Measurements from ENCODE around the gene MTF1.

The MTF1 gene

DNA sequence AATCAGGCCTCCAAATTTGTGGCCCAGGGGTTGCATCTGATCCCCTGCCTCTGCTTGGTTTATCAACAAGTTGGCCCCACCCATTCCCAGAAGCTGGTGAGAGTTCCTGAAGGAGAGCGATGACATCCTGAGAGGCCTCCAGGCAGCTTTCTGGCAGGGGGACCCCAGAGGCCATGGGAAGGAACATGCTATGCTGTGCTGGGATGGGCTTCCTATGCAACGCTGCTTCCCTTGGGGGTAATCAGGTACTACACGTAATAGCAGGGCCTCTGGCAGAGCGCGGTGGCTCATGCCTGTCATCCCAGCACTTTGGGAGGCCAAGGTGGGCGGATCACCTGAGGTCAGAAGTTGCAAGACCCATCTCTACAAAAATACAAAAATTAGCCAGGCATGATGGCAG, 8.4 kb upstream of the MTF1 start:
- no peak for DNase-seq

DNA sequence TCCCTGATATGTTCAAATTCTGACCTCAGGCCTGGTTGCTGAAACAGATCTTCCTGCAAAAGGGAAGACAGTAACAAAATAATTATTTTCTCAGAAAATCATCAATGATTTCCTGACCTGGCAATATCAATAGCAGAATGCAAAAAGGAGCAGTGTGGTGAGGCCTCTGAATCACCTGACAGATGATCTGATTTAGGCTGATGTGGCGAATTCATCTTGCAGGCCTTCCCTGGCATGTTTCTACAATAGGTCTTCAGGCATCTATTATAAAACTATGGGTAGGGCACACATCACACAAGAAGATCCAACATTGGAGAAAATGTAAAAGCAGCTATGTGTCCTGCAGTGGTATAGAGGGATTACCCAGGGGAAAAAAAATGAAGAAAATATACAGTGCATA, 7.1 kb upstream of the MTF1 start:
- DNase-seq, result no peak

- DNase-seq, result no peak
These were observed 6.1 kb upstream of the MTF1 start for GRCh38 chr1:37865348-37866120.

DNA sequence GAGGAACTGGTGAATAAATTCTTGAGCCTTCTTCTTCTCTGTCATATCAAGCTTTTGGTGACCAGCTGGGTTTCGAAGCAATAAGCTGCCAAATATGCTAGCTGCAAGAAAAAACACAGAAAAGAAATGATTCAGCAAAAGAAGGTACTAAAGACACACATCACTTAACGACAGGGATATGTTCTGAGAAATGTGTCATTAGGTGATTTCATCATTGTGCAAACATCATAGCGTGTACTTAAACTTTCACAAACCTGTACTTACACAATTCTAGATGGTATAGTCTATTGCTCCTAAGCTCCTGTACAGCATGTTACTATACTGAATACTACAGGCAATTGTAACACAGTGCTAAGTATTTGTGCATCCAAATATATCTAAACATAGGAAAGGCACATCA, 2.9 kb upstream of the MTF1 start:
- DNase-seq, result no peak

- DNase-seq, result no peak
These were observed 1.8 kb upstream of the MTF1 start for GRCh38 chr1:37861151-37861550.

- DNase-seq, result no peak
These were observed 914 bp upstream of the MTF1 start for GRCh38 chr1:37860346-37860666.

GRCh38 chr1:37858931-37859506, 373 bp downstream of the MTF1 start:
- peak in 1 of 2 donors; percentile 9 for DNase-seq

GRCh38 chr1:37854406-37854805, 5.0 kb downstream of the MTF1 start:
- DNase-seq, result no peak

DNA sequence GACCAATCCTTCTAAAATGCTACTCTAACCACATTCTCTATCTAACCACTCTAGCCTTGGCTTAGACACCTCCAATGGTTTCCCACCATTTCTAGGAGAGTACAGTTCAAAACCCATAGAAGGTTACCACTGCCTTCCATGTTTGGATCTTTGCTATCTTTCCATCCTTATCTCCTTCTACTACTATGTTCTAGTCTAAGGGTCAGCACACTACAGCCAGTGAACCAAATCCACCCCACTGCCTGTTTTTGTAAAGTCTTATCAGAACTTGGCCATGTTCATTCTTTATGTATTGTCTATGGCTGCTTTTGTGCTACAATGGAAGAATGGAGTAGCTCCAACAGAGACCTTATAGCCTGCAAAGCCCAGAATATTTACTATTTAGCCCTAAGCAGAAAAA, 6.2 kb downstream of the MTF1 start:
- no peak for DNase-seq

- no peak for DNase-seq
These were observed 7.6 kb downstream of the MTF1 start for GRCh38 chr1:37851782-37852210.

DNA sequence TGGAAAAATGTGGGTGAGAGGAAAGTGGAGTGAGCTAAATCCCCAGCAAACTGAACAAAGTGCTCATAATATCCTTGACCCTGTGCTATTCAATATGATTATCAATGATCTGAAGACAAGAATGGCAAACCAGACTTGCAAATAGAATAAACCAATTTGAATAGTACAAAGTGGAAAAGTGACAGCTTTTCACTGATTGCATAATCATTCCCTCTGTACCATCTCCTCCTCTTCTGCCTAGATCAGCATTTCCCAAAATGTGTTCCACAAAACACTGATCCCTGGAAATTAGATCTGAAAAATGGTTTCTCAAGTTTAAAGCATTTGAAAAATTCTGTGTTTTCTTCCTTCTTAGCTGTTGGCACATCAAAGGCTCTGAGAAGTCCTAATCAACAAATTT, 8.1 kb downstream of the MTF1 start:
- DNase-seq, result no peak

- DNase-seq, result no peak
These were observed 8.9 kb downstream of the MTF1 start for GRCh38 chr1:37850352-37850955.

DNA sequence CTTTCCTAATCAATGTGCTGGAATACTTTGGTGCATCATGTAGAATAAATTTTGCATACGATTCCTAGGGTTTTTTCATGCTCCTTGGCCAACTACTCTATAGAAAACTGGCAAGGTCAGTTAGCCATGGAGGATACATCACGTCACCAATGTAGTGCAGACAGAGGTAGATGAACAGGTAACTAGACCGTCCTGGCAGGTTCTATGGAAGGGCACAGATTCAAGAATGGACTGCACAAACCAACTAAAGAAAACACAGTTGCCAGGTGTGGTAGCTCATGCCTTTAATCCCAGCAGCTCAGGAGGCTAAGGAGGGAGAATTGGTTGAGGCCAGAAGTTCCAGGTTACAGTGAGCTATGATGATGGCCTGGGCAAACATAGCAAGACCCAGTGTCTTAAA, 9.9 kb downstream of the MTF1 start:
- no peak for DNase-seq

DNA sequence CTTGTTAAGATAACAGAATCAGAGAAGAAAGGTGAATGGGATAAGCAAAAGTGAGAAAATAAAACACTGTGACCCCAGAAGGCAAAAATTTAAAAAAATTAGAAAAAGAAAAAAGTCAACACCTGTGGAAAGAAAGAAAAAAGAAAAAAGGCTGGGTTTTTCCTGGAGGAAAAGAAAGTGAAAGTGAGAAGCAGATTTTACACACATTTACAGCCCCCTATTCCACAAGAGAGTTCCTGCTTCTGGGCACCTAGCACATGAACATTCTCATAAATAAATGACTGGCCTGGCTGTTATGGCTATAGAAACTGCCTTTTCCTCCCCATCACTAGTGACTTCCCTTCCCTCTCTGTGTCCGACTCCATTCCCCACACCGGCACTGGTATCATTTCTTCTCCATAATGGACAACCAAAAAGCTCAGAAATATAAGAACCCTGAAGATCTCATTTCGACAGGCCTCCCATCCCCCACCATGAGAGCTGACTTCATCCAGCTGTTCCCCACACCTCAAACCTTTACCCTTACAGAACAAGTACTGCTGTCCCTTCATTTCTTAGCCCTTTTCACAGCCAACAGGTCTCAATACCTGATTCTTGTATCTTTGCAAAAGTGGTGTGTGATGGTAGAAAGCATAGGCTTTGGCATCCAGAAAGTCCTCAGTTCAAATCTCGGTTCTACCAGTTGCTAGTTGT, 12.6 kb downstream of the MTF1 start:
- DNase-seq, result no peak

GRCh38 chr1:37845786-37846185, 13.6 kb downstream of the MTF1 start:
- DNase-seq, result no peak

DNA sequence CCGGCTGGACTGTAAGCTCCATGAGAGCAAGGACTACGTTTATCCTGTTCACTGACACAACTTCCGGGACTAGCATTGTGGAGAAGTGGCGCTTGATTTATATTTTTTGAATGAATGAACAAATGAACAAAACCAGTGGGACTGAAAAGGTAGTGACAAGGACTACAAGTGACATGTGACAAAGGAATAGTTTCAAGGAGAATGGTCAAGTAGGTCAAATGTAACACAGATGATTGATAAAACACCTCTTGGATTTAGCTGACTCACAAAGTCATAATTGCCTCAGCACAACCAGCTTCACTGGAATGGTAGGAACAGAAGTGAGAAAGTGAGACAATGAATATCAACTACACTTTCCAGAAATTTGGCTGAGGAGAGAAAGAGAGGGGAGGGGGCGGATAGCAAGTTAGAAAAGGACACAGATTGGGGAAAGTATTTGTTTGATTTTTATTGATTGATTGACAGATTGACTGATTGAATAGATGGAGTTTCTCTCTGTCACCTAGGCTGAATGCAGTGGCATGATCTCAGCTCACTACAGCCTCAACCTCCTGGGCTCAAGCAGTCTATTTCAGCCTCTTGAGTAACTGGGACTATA, 14.2 kb downstream of the MTF1 start:
- no peak for DNase-seq

GRCh38 chr1:37844536-37844935, 14.9 kb downstream of the MTF1 start:
- no peak for DNase-seq

GRCh38 chr1:37841652-37842051, 17.7 kb downstream of the MTF1 start:
- DNase-seq, result no peak

DNA sequence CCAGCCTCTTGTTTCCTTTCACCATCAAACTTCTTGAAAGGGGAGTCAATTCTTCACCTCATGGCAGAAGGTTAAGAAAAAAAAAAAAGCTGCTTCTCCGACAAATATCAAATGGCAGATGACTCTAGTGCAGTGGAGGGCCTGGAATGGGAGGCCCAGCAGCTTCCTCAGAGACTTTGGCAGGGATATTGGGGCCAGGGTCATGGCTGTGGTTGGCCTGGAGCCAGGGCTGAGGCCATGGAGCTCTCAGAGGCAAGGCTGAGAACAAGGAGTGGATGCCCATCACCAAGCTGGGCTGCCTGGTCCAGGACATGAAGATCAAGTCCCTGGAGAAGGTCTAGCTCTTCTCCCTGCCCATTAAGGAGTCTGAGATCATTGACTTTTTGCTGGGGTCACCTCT, 18.7 kb downstream of the MTF1 start:
- no peak for DNase-seq

GRCh38 chr1:37839676-37840075, 19.7 kb downstream of the MTF1 start:
- DNase-seq, result no peak

DNA sequence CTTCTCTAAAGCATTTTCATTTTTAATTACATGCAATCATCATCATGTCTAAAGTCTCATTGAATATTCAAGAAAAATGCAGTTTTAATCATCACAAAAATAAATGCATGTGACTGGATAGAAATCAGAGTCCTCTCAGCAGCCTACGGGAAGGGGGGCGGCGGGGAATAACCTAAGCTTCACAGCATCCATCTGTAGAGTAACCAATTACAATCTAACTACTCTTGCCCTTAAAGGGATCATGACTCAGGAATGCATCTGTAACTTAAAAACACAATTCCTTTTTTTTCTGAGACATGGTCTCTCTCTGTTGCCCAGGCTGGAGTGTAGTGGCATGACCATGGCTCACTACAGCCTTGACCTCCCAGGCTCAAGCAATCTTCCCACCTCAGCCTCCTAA, 22.6 kb downstream of the MTF1 start:
- no peak for DNase-seq

- no peak for DNase-seq
These were observed 27.6 kb downstream of the MTF1 start for GRCh38 chr1:37831809-37832208.

DNA sequence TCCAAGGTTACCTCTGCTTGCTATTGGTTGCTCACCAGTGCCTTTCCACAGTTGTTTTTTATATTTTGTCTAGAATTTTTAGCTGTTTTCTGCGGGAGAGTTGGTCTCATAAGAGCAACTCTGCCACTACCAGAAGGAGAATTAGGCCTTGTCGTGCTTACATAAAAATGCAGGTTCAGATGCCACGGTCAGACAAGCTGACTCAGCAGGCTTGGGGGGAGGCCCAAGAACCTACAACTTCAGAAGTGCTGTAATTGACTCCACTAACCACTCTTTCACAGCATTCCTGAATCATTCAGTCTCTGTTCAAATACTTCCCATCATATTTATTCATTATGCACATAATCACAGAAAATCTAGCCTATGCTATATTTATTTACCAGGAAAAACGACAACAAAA, 28.3 kb downstream of the MTF1 start:
- no peak for DNase-seq
